A673 (cell line): ENCODE data around the gene COL4A4.

Experiments used
- CTCF ChIP-seq: fragments of 300-800, 200-600 bp; sonication (generic); conservative IDR thresholded peaks from 2 replicates; pipeline ENCODE4 v1.5.1; 2017; ENCODE audit warnings: low read depth, mild to moderate bottlenecking, antibody characterized with exemption, low read length, moderate library complexity, mixed read lengths
- EZH2 ChIP-seq: fragments of 200-600 bp; sonication (generic); IDR thresholded peaks from 2 replicates; pipeline ENCODE4 v1.6.1; 2017; ENCODE audit warnings: borderline replicate concordance, low read depth, mild to moderate bottlenecking, mixed read lengths, antibody characterized with exemption, low read length; ENCODE audit not compliant: poor library complexity, severe bottlenecking

- TF ChIP-seq CTCF (no peak), EZH2 (no peak)
Observed at GRCh38 chr2:227153758-227154486, 10.1 kb downstream of the COL4A4 start.
